Measurements from ENCODE around the gene NR1I2. TPM values are rescaled to one million over a fixed set of nuclear protein-coding genes. Genes with fewer than 3 reads are reported as not detected.

NR1I2 gene
- total RNA-seq, 2 experiments from 2014 or later, result 0.10 to 0.26 TPM

GRCh38 chr3:119783883-119784282 is 2.0 kb downstream of the NR1I2 start:
- Mint-ChIP-seq H3K36me3 (ENCODE audit: low read depth) (no peaks in the 10 kb centered on the region), H3K4me1 (ENCODE audit: low read depth) (peaks cover 14% of the 10 kb centered on the region), H3K9me3 (ENCODE audit: insufficient read depth) (no peaks in the 10 kb centered on the region), H3K27me3 (ENCODE audit: low read depth) (no peaks in the 10 kb centered on the region), H3K4me3 (no peak overlapping the region), H3K27ac (no peak overlapping the region)
- ChIA-PET POLR2A (no interaction called here), CTCF (no interaction called here)
- DNase-seq (no peak), ATAC-seq (no peak)

DNA sequence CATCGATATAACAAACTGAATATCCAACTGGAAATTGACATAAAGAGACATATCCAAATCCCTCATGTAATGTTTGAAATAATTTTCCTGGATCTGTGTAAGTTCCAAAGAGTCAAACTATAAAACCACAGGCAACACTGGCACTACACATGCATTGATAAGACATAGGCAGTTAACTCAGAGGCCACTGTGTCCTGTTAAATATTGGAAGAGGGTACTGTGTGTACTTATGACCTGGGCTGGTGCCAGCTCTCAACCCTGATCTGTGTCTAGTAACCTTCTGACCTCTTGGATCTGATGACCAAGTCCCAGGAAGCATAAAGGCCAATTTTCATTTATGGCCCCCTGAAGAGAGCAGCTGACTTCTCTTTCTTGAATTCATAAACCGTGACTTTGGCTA is 4.5 kb downstream of the NR1I2 start:
- H3K4me3 Mint-ChIP-seq, result no peak overlapping the region
- H3K27ac Mint-ChIP-seq, result no peak overlapping the region
- H3K27me3 Mint-ChIP-seq (ENCODE audit: low read depth), result no peaks in the 10 kb centered on the region
- no peaks in the 10 kb centered on the region for H3K36me3 Mint-ChIP-seq (ENCODE audit: low read depth)
- ChIA-PET CTCF (no interaction called here), POLR2A (no interaction called here)
- H3K9me3 Mint-ChIP-seq (ENCODE audit: insufficient read depth), result peaks cover 5% of the 10 kb centered on the region
- ATAC-seq (no peak), DNase-seq (no peak)
- H3K4me1 Mint-ChIP-seq (ENCODE audit: low read depth), result peaks cover 3% of the 10 kb centered on the region

GRCh38 chr3:119790369-119790768 is 8.5 kb downstream of the NR1I2 start:
- ChIA-PET CTCF (no interaction called here), POLR2A (no interaction called here)
- ATAC-seq, result no peak
- no peak for DNase-seq
- Mint-ChIP-seq H3K4me3 (no peak overlapping the region), H3K27ac (no peak overlapping the region), H3K27me3 (ENCODE audit: low read depth) (no peaks in the 10 kb centered on the region), H3K9me3 (ENCODE audit: insufficient read depth) (peaks cover 5% of the 10 kb centered on the region), H3K4me1 (ENCODE audit: low read depth) (no peaks in the 10 kb centered on the region), H3K36me3 (ENCODE audit: low read depth) (no peaks in the 10 kb centered on the region)

DNA sequence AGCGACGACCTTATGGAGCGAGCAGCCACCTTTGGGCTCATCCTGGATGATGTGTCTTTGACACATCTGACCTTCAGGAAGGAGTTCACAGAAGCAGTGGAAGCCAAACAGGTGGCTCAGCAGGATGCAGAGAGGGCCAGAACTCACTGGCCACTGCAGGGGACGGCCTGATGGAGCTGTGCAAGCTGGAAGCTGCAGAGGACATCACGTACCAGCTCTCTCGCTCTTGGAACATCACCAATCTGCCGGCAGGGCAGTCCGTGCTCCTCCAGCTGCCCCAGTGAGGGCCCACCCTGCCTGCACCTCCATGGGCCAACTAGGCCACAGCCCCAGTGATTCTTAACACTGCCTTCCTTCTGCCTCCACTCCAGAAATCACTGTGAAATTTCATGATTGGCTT is 10.4 kb downstream of the NR1I2 start:
- Mint-ChIP-seq H3K4me1 (ENCODE audit: low read depth) (no peaks in the 10 kb centered on the region), H3K4me3 (no peak overlapping the region), H3K27me3 (ENCODE audit: low read depth) (peaks cover 5% of the 10 kb centered on the region), H3K36me3 (ENCODE audit: low read depth) (no peaks in the 10 kb centered on the region), H3K9me3 (ENCODE audit: insufficient read depth) (peaks cover 5% of the 10 kb centered on the region), H3K27ac (no peak overlapping the region)
- CTCF ChIA-PET, result no interaction called here
- DNase-seq, result no peak
- no peak for ATAC-seq
- POLR2A ChIA-PET, result no interaction called here

- ATAC-seq (no peak), DNase-seq (no peak)
- Mint-ChIP-seq H3K27ac (no peak overlapping the region), H3K36me3 (ENCODE audit: low read depth) (no peaks in the 10 kb centered on the region), H3K4me1 (ENCODE audit: low read depth) (no peaks in the 10 kb centered on the region), H3K9me3 (ENCODE audit: insufficient read depth) (peaks cover 5% of the 10 kb centered on the region), H3K27me3 (ENCODE audit: low read depth) (peaks cover 11% of the 10 kb centered on the region), H3K4me3 (no peak overlapping the region)
- ChIA-PET POLR2A (no interaction called here), CTCF (no interaction called here)
Observed at GRCh38 chr3:119794401-119794800, 12.5 kb downstream of the NR1I2 start.

DNA sequence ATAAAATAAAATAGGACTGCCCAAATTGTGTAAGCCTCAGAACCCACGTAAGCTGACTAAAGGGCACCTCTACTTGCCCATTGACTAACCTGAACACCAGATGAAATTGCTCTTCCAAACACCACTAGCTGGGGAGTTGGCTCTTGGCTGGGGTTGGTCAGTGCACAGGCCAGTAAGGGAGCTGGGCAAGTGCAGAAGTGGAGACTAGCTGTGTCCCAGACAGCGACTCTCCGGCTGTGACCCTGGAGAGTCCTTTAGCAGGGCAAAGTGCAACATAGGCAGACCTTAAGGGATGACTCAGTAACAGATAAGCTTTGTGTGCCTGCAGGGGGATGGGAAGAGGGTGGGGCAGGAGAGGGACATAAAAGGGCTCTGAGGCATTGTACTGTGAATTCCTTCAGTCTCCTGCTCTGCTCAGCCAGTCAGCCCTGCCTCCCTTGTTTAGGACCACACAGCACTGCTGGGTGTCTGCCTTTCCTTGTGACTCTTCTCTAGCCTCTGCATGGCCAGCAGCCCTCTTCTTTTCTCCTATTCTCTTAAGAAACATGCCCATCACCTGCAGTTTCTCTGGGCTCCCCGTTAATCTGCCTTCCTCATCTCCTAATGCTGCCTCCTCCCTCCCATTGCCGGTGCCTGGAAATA is 13.2 kb downstream of the NR1I2 start:
- no peak for DNase-seq
- Mint-ChIP-seq H3K9me3 (ENCODE audit: insufficient read depth) (peaks cover 3% of the 10 kb centered on the region), H3K27me3 (ENCODE audit: low read depth) (peaks cover 14% of the 10 kb centered on the region), H3K36me3 (ENCODE audit: low read depth) (no peaks in the 10 kb centered on the region), H3K27ac (no peak overlapping the region), H3K4me3 (no peak overlapping the region), H3K4me1 (ENCODE audit: low read depth) (no peaks in the 10 kb centered on the region)
- POLR2A ChIA-PET, result no interaction called here
- ATAC-seq, result no peak
- CTCF ChIA-PET, result no interaction called here

DNA sequence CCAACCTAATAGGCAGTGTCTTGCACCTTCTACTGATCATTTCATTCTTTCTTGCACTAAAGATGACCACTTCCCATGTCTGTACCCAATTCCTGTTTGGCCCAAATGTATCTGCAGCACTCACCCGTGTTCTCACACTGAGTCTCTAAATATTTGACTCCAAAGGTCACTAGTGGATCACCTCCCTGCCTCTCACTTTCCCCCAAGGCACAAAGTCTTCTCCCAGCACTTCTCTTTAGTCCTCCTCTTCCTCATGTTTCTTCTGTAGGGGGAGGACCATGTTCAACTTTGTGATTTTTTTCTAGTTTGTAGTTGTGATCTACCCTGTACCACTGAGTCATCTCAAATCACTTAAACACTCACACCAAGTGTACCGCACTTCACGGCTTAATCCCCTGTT is 13.9 kb downstream of the NR1I2 start:
- POLR2A ChIA-PET, result no interaction called here
- Mint-ChIP-seq H3K9me3 (ENCODE audit: insufficient read depth) (no peaks in the 10 kb centered on the region), H3K27ac (no peak overlapping the region), H3K27me3 (ENCODE audit: low read depth) (peaks cover 18% of the 10 kb centered on the region), H3K4me1 (ENCODE audit: low read depth) (no peaks in the 10 kb centered on the region), H3K36me3 (ENCODE audit: low read depth) (no peaks in the 10 kb centered on the region), H3K4me3 (no peak overlapping the region)
- CTCF ChIA-PET, result no interaction called here
- no peak for ATAC-seq
- DNase-seq, result no peak

DNA sequence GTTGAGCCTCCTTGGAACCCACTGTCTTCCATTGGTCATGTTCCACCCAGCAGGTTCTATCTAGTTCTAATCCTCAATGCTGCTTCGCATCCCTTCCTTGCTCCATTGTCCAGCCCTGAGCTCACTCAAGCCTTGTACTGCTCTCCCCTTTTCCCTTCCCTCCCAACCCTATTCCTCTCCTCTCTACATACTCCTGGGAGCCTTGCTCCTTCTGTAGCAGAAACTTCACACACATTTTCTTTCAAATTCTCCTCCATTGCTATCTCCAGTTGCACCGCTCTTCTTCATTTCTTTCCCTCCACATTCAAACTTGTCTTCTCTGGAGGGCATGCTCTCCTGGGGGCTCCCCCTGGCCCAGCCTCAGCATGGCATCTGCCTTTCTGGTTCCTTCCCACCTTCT is 14.5 kb downstream of the NR1I2 start:
- Mint-ChIP-seq H3K36me3 (ENCODE audit: low read depth) (no peaks in the 10 kb centered on the region), H3K4me3 (no peak overlapping the region), H3K27ac (no peak overlapping the region), H3K27me3 (ENCODE audit: low read depth) (peaks cover 18% of the 10 kb centered on the region), H3K9me3 (ENCODE audit: insufficient read depth) (no peaks in the 10 kb centered on the region), H3K4me1 (ENCODE audit: low read depth) (no peaks in the 10 kb centered on the region)
- DNase-seq, result no peak
- POLR2A ChIA-PET, result no interaction called here
- ATAC-seq, result no peak
- CTCF ChIA-PET, result no interaction called here

DNA sequence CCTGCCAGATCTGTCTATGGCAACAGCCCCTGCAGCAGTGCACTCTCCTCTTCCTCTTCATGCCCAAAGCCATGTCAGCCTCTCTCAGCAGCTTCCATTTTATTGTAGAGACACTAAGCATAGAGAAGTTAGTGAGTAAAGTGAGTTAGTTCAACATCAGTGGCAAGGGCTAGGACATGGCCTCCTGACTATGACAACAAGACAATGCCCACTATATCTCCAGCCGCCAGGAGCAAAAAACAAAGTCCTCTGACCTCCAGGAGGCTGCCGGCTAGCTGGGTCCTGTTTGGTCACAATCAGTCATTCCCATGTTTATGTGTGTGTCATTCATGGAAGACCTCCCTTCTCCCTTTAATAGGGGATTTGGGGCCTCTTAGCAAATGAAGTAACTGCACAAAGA is 14.9 kb downstream of the NR1I2 start:
- DNase-seq (no peak), ATAC-seq (no peak)
- Mint-ChIP-seq H3K4me3 (no peak overlapping the region), H3K36me3 (ENCODE audit: low read depth) (no peaks in the 10 kb centered on the region), H3K4me1 (ENCODE audit: low read depth) (no peaks in the 10 kb centered on the region), H3K27ac (no peak overlapping the region), H3K9me3 (ENCODE audit: insufficient read depth) (no peaks in the 10 kb centered on the region), H3K27me3 (ENCODE audit: low read depth) (peaks cover 18% of the 10 kb centered on the region)
- POLR2A ChIA-PET, result no interaction called here
- CTCF ChIA-PET, result no interaction called here

DNA sequence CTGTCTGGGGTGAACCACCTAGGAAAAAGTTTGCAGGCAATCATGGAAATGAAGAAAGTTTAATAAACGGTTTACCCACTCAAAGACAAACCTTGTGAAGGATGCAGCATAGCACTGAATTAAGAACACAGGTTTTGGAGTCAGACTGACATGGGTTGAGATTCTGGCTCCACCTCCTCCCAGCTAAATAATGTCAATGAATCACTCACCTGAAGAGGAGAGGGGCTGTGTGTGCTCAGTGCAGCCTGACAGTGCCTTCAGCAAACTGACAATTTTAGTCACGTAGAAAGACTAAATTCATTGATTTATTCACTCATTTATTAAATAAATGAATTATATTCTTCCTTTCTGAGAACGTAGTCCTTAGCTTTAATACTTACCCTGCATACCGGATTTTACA is 18.9 kb downstream of the NR1I2 start:
- no peaks in the 10 kb centered on the region for H3K36me3 Mint-ChIP-seq (ENCODE audit: low read depth)
- H3K27me3 Mint-ChIP-seq (ENCODE audit: low read depth), result peaks cover 18% of the 10 kb centered on the region
- CTCF ChIA-PET, result no interaction called here
- ATAC-seq (no peak), DNase-seq (no peak)
- no peaks in the 10 kb centered on the region for H3K4me1 Mint-ChIP-seq (ENCODE audit: low read depth)
- H3K4me3 Mint-ChIP-seq, result no peak overlapping the region
- POLR2A ChIA-PET, result interaction anchor here (0.6 to 0.9 kb wide), 2 partner anchors 21 to 25 kb away, joined by 4 to 6 read pairs; no protein-coding TSS in a partner anchor
- H3K27ac Mint-ChIP-seq, result no peak overlapping the region
- H3K9me3 Mint-ChIP-seq (ENCODE audit: insufficient read depth), result no peaks in the 10 kb centered on the region

GRCh38 chr3:119808244-119808643 is 26.3 kb downstream of the NR1I2 start:
- Mint-ChIP-seq H3K4me3 (no peak overlapping the region), H3K4me1 (ENCODE audit: low read depth) (peaks cover 17% of the 10 kb centered on the region), H3K27ac (no peak overlapping the region), H3K27me3 (ENCODE audit: low read depth) (peaks cover 5% of the 10 kb centered on the region), H3K9me3 (ENCODE audit: insufficient read depth) (no peaks in the 10 kb centered on the region), H3K36me3 (ENCODE audit: low read depth) (no peaks in the 10 kb centered on the region)
- ATAC-seq (no peak), DNase-seq (no peak)
- ChIA-PET CTCF (interaction anchor here (2.1 kb wide), 1 partner anchor 608 kb away, joined by 7 read pairs; no protein-coding TSS in a partner anchor), POLR2A (interaction anchor here (0.6 kb wide), 1 partner anchor 288 kb away, joined by 3 read pairs; no protein-coding TSS in a partner anchor)

DNA sequence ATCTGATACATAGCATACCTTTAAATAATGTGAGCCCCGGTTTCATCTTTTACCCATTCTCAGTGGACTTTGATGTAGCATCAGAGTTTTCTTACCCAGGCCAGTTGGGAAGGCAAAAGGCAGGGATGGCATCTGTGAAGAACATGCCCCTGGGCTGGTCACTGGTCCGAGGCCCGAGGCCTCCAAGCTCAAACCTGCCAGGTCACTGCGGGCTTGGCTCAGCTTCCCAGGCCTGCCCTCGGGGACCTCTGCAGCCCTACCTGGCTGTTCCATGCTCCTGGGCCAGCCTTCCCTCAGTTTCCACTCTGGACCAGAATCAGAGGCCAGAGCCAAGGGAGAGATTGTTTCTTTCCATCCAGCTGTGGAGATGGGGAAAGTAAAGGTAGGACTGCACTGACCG is 26.9 kb downstream of the NR1I2 start:
- H3K36me3 Mint-ChIP-seq (ENCODE audit: low read depth), result no peaks in the 10 kb centered on the region
- ATAC-seq (no peak), DNase-seq (no peak)
- H3K4me3 Mint-ChIP-seq, result no peak overlapping the region
- CTCF ChIA-PET, result interaction anchor here (2.1 kb wide), 1 partner anchor 608 kb away, joined by 7 read pairs; no protein-coding TSS in a partner anchor
- peaks cover 17% of the 10 kb centered on the region for H3K4me1 Mint-ChIP-seq (ENCODE audit: low read depth)
- POLR2A ChIA-PET, result interaction anchor here (0.5 to 0.6 kb wide), 2 partner anchors 37 to 287 kb away, joined by 3 read pairs; no protein-coding TSS in a partner anchor
- H3K9me3 Mint-ChIP-seq (ENCODE audit: insufficient read depth), result no peaks in the 10 kb centered on the region
- no peak overlapping the region for H3K27ac Mint-ChIP-seq
- peaks cover 5% of the 10 kb centered on the region for H3K27me3 Mint-ChIP-seq (ENCODE audit: low read depth)

Data from activated CD8-positive, alpha-beta T cell treated with anti-CD3 and anti-CD28 coated beads, Interleukin-2, amount 10 ng/mL, durations not matched to agents 7 days and 5 days (primary cell).